HG03039 (cell line): ENCODE data around the gene MTERF1.

Source experiments
- ATAC-seq: cut with Tn5 transposase; IDR thresholded peaks from one replicate; pipeline ENCODE4 v1.9.1; 2021; ENCODE audit warnings: mild to moderate bottlenecking, moderate library complexity; ENCODE audit not compliant: unreplicated experiment

Gene MTERF1

GRCh38 chr7:91835826-91836368 is 44.6 kb downstream of the MTERF1 start:
- ATAC-seq = no peak

GRCh38 chr7:91835091-91835825 is 45.2 kb downstream of the MTERF1 start:
- ATAC-seq = no peak

- no peak for ATAC-seq
These were observed 47.9 kb downstream of the MTERF1 start for GRCh38 chr7:91832493-91833045.

GRCh38 chr7:91827169-91827568 is 53.3 kb downstream of the MTERF1 start:
- no peak for ATAC-seq

- ATAC-seq = no peak
These were observed 54.1 kb downstream of the MTERF1 start for GRCh38 chr7:91826377-91826776.

- ATAC-seq = no peak
These were observed 56.3 kb downstream of the MTERF1 start for GRCh38 chr7:91824201-91824600.
